H9 (cell line): Measurements from ENCODE around the gene WFS1. TPM values are rescaled to one million over a fixed set of nuclear protein-coding genes. Genes with fewer than 3 reads are reported as not detected.

Source experiments
- DNase-seq: peaks from one replicate; pipeline ENCODE4 v3.0.0-alpha.2; 2017
- H2AFZ ChIP-seq: one replicate; pipeline ENCODE4 v1.6.1; 2013; ENCODE audit warnings: mild to moderate bottlenecking, low read length, control low read depth, moderate library complexity
- H2AK5ac ChIP-seq: 2 replicates; pipeline ENCODE4 v1.6.1; 2013; ENCODE audit warnings: low read length, control low read depth, mixed read lengths; ENCODE audit not compliant: insufficient read length
- H2BK120ac ChIP-seq: one replicate; pipeline ENCODE4 v1.6.1; 2013; ENCODE audit warnings: low read depth, mild to moderate bottlenecking, low read length, control low read depth, inconsistent platforms; ENCODE audit not compliant: poor library complexity, severe bottlenecking
- H2BK12ac ChIP-seq: 2 replicates; pipeline ENCODE4 v1.6.1; 2013; ENCODE audit warnings: low read length, control low read depth, mixed read lengths, low read depth; ENCODE audit not compliant: insufficient read length
- H2BK15ac ChIP-seq: 2 replicates; pipeline ENCODE4 v1.6.1; 2013; ENCODE audit warnings: low read depth, low read length, control low read depth
- H2BK20ac ChIP-seq: one replicate; pipeline ENCODE4 v1.6.1; 2013; ENCODE audit warnings: low read depth, mild to moderate bottlenecking, low read length, control low read depth, inconsistent platforms; ENCODE audit not compliant: poor library complexity, severe bottlenecking
- H2BK5ac ChIP-seq: 2 replicates; pipeline ENCODE4 v1.6.1; 2013; ENCODE audit warnings: low read length, control low read depth, mixed read lengths; ENCODE audit not compliant: insufficient read length
- H3K14ac ChIP-seq: 2 replicates; pipeline ENCODE4 v1.6.1; 2013; ENCODE audit warnings: low read length, control low read depth; ENCODE audit not compliant: insufficient read depth
- H3K18ac ChIP-seq: 2 replicates; pipeline ENCODE4 v1.6.1; 2013; ENCODE audit warnings: low read depth, mild to moderate bottlenecking, mixed read lengths, low read length, control low read depth; ENCODE audit not compliant: insufficient read length
- H3K23ac ChIP-seq: 2 replicates; pipeline ENCODE4 v1.6.1; 2013; ENCODE audit warnings: low read length, control low read depth, mixed read lengths, low read depth; ENCODE audit not compliant: insufficient read length
- H3K23me2 ChIP-seq: 2 replicates; pipeline ENCODE4 v1.6.1; 2013; ENCODE audit warnings: low read depth, mild to moderate bottlenecking, mixed read lengths, low read length, control low read depth; ENCODE audit not compliant: insufficient read length, poor library complexity, severe bottlenecking
- H3K27ac ChIP-seq: 2 replicates; pipeline ENCODE4 v1.5.1; 2013; ENCODE audit warnings: low read length, control low read depth, mixed read lengths, low read depth; ENCODE audit not compliant: insufficient read length
- H3K27me3 ChIP-seq: 2 replicates; pipeline ENCODE4 v1.6.1; 2013; ENCODE audit warnings: low read length, control low read depth, inconsistent platforms; ENCODE audit not compliant: insufficient read depth
- H3K4ac ChIP-seq: 2 replicates; pipeline ENCODE4 v1.6.1; 2013; ENCODE audit warnings: low read depth, mild to moderate bottlenecking, control low read depth, inconsistent platforms, low read length, moderate library complexity
- H3K4me1 ChIP-seq: 2 replicates; pipeline ENCODE4 v1.6.1; 2013; ENCODE audit warnings: low read length, control low read depth, inconsistent platforms; ENCODE audit not compliant: insufficient read depth
- H3K4me2 ChIP-seq: 2 replicates; pipeline ENCODE4 v1.6.1; 2013; ENCODE audit warnings: low read length, control low read depth, mixed read lengths; ENCODE audit not compliant: insufficient read length, insufficient read depth
- H3K56ac ChIP-seq: 2 replicates; pipeline ENCODE4 v1.6.1; 2013; ENCODE audit warnings: low read depth, mild to moderate bottlenecking, mixed read lengths, low read length, control low read depth; ENCODE audit not compliant: insufficient read length
- H3K79me1 ChIP-seq: 2 replicates; pipeline ENCODE4 v1.6.1; 2013; ENCODE audit warnings: low read depth, mild to moderate bottlenecking, moderate library complexity, low read length, control low read depth, inconsistent platforms; ENCODE audit not compliant: insufficient read depth, poor library complexity, severe bottlenecking
- H3K79me2 ChIP-seq: 2 replicates; pipeline ENCODE4 v1.6.1; 2013; ENCODE audit warnings: low read length, control low read depth, inconsistent platforms; ENCODE audit not compliant: insufficient read depth
- H3K9ac ChIP-seq: 2 replicates; pipeline ENCODE4 v1.6.1; 2013; ENCODE audit warnings: low read length, control low read depth, mixed read lengths; ENCODE audit not compliant: insufficient read length; ENCODE audit errors: extremely low read depth
- H3K9me3 ChIP-seq: one replicate; pipeline ENCODE4 v1.6.1; 2013; ENCODE audit warnings: low read depth, low read length, inconsistent platforms; ENCODE audit not compliant: control insufficient read depth
- H3T11ph ChIP-seq: one replicate; pipeline ENCODE4 v1.6.1; 2013; ENCODE audit warnings: mild to moderate bottlenecking, low read length, control low read depth, inconsistent platforms
- H4K20me1 ChIP-seq: one replicate; pipeline ENCODE4 v1.6.1; 2013; ENCODE audit not compliant: control insufficient read depth, insufficient read length, insufficient read depth
- H4K5ac ChIP-seq: 2 replicates; pipeline ENCODE4 v1.6.1; 2013; ENCODE audit warnings: low read depth, mild to moderate bottlenecking, mixed read lengths, low read length, control low read depth; ENCODE audit not compliant: insufficient read length
- H4K8ac ChIP-seq: replicated peaks from 2 replicates; pipeline ENCODE4 v1.6.1; 2013; ENCODE audit warnings: low read length, control low read depth, mixed read lengths, low read depth; ENCODE audit not compliant: insufficient read length
- H4K91ac ChIP-seq: 2 replicates; pipeline ENCODE4 v1.6.1; 2013; ENCODE audit warnings: low read depth, mild to moderate bottlenecking, moderate library complexity, mixed read lengths, low read length, control low read depth; ENCODE audit not compliant: insufficient read length
- H3K27ac Mint-ChIP-seq, 3 experiments: 2 replicates in 2 of 3; 3 replicates in 1 of 3; pipeline ENCODE4 v1.8.0; 2020 to 2021; ENCODE audit warnings: mixed read lengths in 3 of 3, mild to moderate bottlenecking in 1 of 3, moderate library complexity in 1 of 3
- H3K27me3 Mint-ChIP-seq: 2 replicates; pipeline ENCODE4 v1.8.0; 2021; ENCODE audit warnings: low read depth, mild to moderate bottlenecking, moderate library complexity, mixed read lengths
- H3K36me3 Mint-ChIP-seq, 3 experiments: 2 replicates in 2 of 3; 3 replicates in 1 of 3; pipeline ENCODE4 v1.8.0; 2020 to 2021; ENCODE audit warnings: low read depth in 3 of 3, mixed read lengths in 3 of 3; ENCODE audit not compliant: insufficient read depth in 1 of 3
- H3K4me1 Mint-ChIP-seq, 2 experiments: 2 replicates each; pipeline ENCODE4 v1.8.0; 2020; ENCODE audit warnings: mixed read lengths in 2 of 2
- H3K4me3 Mint-ChIP-seq, 2 experiments: 2 replicates in 1 of 2; 3 replicates in 1 of 2; pipeline ENCODE4 v1.8.0; 2020 to 2021; ENCODE audit warnings: mild to moderate bottlenecking in 2 of 2, mixed read lengths in 2 of 2, moderate library complexity in 1 of 2
- H3K9me3 Mint-ChIP-seq, 2 experiments: 2 replicates in 1 of 2; 3 replicates in 1 of 2; pipeline ENCODE4 v1.8.0; 2020; ENCODE audit warnings: mild to moderate bottlenecking in 2 of 2, mixed read lengths in 2 of 2, moderate library complexity in 1 of 2
- WGBS: extraction: QIAGEN DNeasy Blood & Tissue Kit; methylation state at CpG from one replicate; pipeline ENCODE4 v1.1.7; 2013; ENCODE audit warnings: missing lambda C conversion rate, low lambda C conversion rate, mixed read lengths; ENCODE audit not compliant: insufficient read length; ENCODE audit errors: extremely low coverage; 5-methylcytosine and 5-hydroxymethylcytosine counted together
- total RNA-seq: library from RNA; stranded (reverse); gene quantifications from 2 replicates; pipeline ENCODE4 v1.2.1, GENCODE V29; 2021
- TF ChIP-seq, protein P1 (sequence below): fragments of 200-600 bp; sonication (generic); conservative IDR thresholded peaks from 3 replicates; pipeline ENCODE4 v1.8.0; 2021; ENCODE audit warnings: antibody characterized with exemption, mild to moderate bottlenecking

WFS1 gene
- total RNA-seq, 1 experiment from 2014 or later = 18.9 TPM

DNA sequence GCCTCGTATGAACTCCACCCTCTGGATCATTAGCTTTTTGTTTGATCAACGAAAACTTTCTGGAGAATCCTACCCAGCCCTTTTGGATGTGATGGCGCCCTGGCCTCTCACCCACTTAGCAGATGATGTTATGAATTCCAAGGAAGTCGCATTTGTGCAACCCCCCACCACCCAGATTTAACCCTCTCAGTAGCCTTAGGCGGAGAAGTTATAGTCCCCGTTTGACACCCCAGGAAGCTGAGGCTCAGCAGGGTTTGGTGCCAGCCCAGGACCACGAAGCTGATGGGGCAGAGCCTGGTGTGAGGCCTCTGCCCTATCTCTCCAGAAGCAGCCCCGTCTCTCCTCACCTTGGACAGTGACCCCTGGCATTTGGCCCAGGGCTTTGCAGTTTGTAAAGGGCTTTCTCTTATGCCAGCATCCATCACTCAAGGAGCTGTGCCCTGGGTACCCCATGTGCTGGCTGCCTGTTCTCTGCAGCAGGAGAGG lies 1.0 kb downstream of the WFS1 start:
- H3K18ac ChIP-seq = no peak overlapping the region
- H3K14ac ChIP-seq = no peak overlapping the region
- DNase-seq = no peak
- no peaks in the 10 kb centered on the region for H3K27me3 ChIP-seq
- no peak overlapping the region for H4K8ac ChIP-seq
- H3K4me2 ChIP-seq = peak overlapping the region; percentile 47
- no peak overlapping the region for H4K5ac ChIP-seq
- no peak overlapping the region for H3K4ac ChIP-seq
- H3K9me3 ChIP-seq = no peaks in the 10 kb centered on the region
- H2BK12ac ChIP-seq = no peak overlapping the region
- H2BK120ac ChIP-seq = no peak overlapping the region
- no peaks in the 10 kb centered on the region; the same call in 1 of the 2 replicates for H3K4me1 ChIP-seq
- Mint-ChIP-seq H3K9me3 (no peaks in the 10 kb centered on the region), H3K4me3 (peak overlapping the region; percentile 74 to 89), H3K27ac (0 out of 7 replicates have a peak overlapping the region, but pooled peaks of 1 of the 3 experiments have one; percentile 55), H3K4me1 (peaks cover 33 to 46% of the 10 kb centered on the region in 2 experiments), H3K27me3 (peaks cover 9% of the 10 kb centered on the region), H3K36me3 (no peaks in the 10 kb centered on the region; a peak in 1 of 7 replicates)
- peaks cover 3% of the 10 kb centered on the region for H4K20me1 ChIP-seq
- H2BK20ac ChIP-seq = no peak overlapping the region
- no peak overlapping the region for H2BK15ac ChIP-seq
- H3K23me2 ChIP-seq = no peaks in the 10 kb centered on the region
- no peak overlapping the region for H3T11ph ChIP-seq
- H3K79me1 ChIP-seq = no peaks in the 10 kb centered on the region
- H3K27ac ChIP-seq = no peak overlapping the region
- no peak overlapping the region for H3K23ac ChIP-seq
- H3K56ac ChIP-seq = no peak overlapping the region
- H3K9ac ChIP-seq = no peak overlapping the region
- no CpG with 5 or more reads among the region's 8 CpGs for WGBS
- TF ChIP-seq, protein P1, sequence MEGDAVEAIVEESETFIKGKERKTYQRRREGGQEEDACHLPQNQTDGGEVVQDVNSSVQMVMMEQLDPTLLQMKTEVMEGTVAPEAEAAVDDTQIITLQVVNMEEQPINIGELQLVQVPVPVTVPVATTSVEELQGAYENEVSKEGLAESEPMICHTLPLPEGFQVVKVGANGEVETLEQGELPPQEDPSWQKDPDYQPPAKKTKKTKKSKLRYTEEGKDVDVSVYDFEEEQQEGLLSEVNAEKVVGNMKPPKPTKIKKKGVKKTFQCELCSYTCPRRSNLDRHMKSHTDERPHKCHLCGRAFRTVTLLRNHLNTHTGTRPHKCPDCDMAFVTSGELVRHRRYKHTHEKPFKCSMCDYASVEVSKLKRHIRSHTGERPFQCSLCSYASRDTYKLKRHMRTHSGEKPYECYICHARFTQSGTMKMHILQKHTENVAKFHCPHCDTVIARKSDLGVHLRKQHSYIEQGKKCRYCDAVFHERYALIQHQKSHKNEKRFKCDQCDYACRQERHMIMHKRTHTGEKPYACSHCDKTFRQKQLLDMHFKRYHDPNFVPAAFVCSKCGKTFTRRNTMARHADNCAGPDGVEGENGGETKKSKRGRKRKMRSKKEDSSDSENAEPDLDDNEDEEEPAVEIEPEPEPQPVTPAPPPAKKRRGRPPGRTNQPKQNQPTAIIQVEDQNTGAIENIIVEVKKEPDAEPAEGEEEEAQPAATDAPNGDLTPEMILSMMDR = no peak
- H4K91ac ChIP-seq = no peak overlapping the region
- H2BK5ac ChIP-seq = no peak overlapping the region
- H3K79me2 ChIP-seq = no peaks in the 10 kb centered on the region
- no peak overlapping the region for H2AFZ ChIP-seq
- no peak overlapping the region for H2AK5ac ChIP-seq
